ENCODE results near the gene CCR6.

- TF ChIP-seq POLR2AphosphoS5 (IDR thresholded peaks at IDR 0.05; ENCODE audit: low read depth, low read length) (no peak), TAF1 (IDR thresholded peaks at IDR 0.05; ENCODE audit: borderline replicate concordance, insufficient read depth, low read length) (no peak), SIN3A (IDR thresholded peaks at IDR 0.05; ENCODE audit: borderline replicate concordance, insufficient read depth, low read length) (no peak), REST (IDR thresholded peaks at IDR 0.05; ENCODE audit: insufficient read depth in 1 of 2, low read depth in 2 of 2, low read length in 2 of 2) (no peak)
These were observed 32.7 kb upstream of the CCR6 start for GRCh38 chr6:167090171-167090570.
